Subcutaneous abdominal adipose tissue (tissue), 5 donors: Measurements from ENCODE around the gene APC.

ENCODE experiments used
- H3K27ac ChIP-seq: one replicate; pipeline ENCODE4 v1.7.0; 2013; ENCODE audit warnings: low read depth, mild to moderate bottlenecking, inconsistent platforms, low read length, moderate library complexity
- H3K27me3 ChIP-seq, 5 donors: one replicate each; pipeline ENCODE4 v1.7.0; 2013; ENCODE audit warnings: low read length in 5 of 5, inconsistent platforms in 1 of 5; ENCODE audit not compliant: control insufficient read depth in 5 of 5, insufficient read depth in 4 of 5
- H3K36me3 ChIP-seq, 5 donors: one replicate each; pipeline ENCODE4 v1.7.0; 2013; ENCODE audit warnings: low read length in 5 of 5; ENCODE audit not compliant: control insufficient read depth in 5 of 5, insufficient read depth in 5 of 5
- H3K4me1 ChIP-seq, 5 donors: one replicate each; pipeline ENCODE4 v1.7.0; 2013; ENCODE audit warnings: low read length in 5 of 5, mild to moderate bottlenecking in 3 of 5, moderate library complexity in 1 of 5; ENCODE audit not compliant: control insufficient read depth in 5 of 5, insufficient read depth in 5 of 5
- H3K4me3 ChIP-seq, 5 donors: one replicate each; pipeline ENCODE4 v1.7.0; 2013; ENCODE audit warnings: low read length in 5 of 5, low read depth in 1 of 5
- H3K9ac ChIP-seq, 5 donors: one replicate each; pipeline ENCODE4 v1.7.0; 2013; ENCODE audit warnings: low read length in 5 of 5, mild to moderate bottlenecking in 4 of 5, moderate library complexity in 3 of 5
- H3K9me3 ChIP-seq, 5 donors: one replicate each; pipeline ENCODE4 v1.7.0; 2013; ENCODE audit warnings: low read length in 5 of 5; ENCODE audit not compliant: control insufficient read depth in 5 of 5
- donor health status: healthy.
- donor health status: healthy.
- donor health status: healthy.
- donor health status: healthy.
- donor health status: healthy.

Gene APC

GRCh38 chr5:112737070-112737462 lies 619 bp upstream of the APC start:
- H3K36me3 ChIP-seq, result no peaks in the 10 kb centered on the region
- peaks cover 0 to 20% (median 17%) of the 10 kb centered on the region in 5 donors for H3K4me1 ChIP-seq
- peak overlapping the region; percentile 76 for H3K27ac ChIP-seq
- peak overlapping the region; percentile 71 to 90 (median 84) for H3K9ac ChIP-seq
- H3K27me3 ChIP-seq, result no peaks in the 10 kb centered on the region
- no peaks in the 10 kb centered on the region for H3K9me3 ChIP-seq
- peak overlapping the region; percentile 81 to 97 (median 85) for H3K4me3 ChIP-seq

- H3K27ac ChIP-seq, result peak overlapping the region; percentile 76
- H3K4me3 ChIP-seq, result peak overlapping the region; percentile 74 to 97 (median 85)
- peak overlapping the region; percentile 12 to 90 (median 74) for H3K9ac ChIP-seq
- H3K27me3 ChIP-seq, result no peaks in the 10 kb centered on the region
- peaks cover 0 to 20% (median 17%) of the 10 kb centered on the region in 5 donors for H3K4me1 ChIP-seq
- no peaks in the 10 kb centered on the region for H3K9me3 ChIP-seq
- no peaks in the 10 kb centered on the region for H3K36me3 ChIP-seq
These were observed 491 bp downstream of the APC start for GRCh38 chr5:112738191-112738560.

- no peaks in the 10 kb centered on the region for H3K27me3 ChIP-seq
- H3K9me3 ChIP-seq, result no peaks in the 10 kb centered on the region
- H3K4me1 ChIP-seq, result peaks cover 0 to 16% (median 12%) of the 10 kb centered on the region in 5 donors
- no peak overlapping the region for H3K9ac ChIP-seq
- H3K36me3 ChIP-seq, result no peaks in the 10 kb centered on the region
- H3K27ac ChIP-seq, result no peak overlapping the region
- no peak overlapping the region for H3K4me3 ChIP-seq
These were observed 4.7 kb downstream of the APC start for GRCh38 chr5:112742424-112742823.

- no peaks in the 10 kb centered on the region for H3K27me3 ChIP-seq
- H3K36me3 ChIP-seq, result no peaks in the 10 kb centered on the region
- H3K9me3 ChIP-seq, result no peaks in the 10 kb centered on the region
- H3K9ac ChIP-seq, result no peak overlapping the region
- H3K4me3 ChIP-seq, result no peak overlapping the region
- no peak overlapping the region for H3K27ac ChIP-seq
- peaks cover 0 to 7% (median under 1%) of the 10 kb centered on the region in 5 donors for H3K4me1 ChIP-seq
These were observed 5.9 kb downstream of the APC start for GRCh38 chr5:112743631-112744030.

- no peak overlapping the region for H3K4me3 ChIP-seq
- peaks cover 0 to 4% (median 0%) of the 10 kb centered on the region in 5 donors for H3K36me3 ChIP-seq
- H3K9ac ChIP-seq, result no peak overlapping the region
- H3K27me3 ChIP-seq, result no peaks in the 10 kb centered on the region
- H3K9me3 ChIP-seq, result no peaks in the 10 kb centered on the region
- H3K27ac ChIP-seq, result no peak overlapping the region
- H3K4me1 ChIP-seq, result peaks cover 0 to 3% (median 2%) of the 10 kb centered on the region in 5 donors
These were observed 14.7 kb downstream of the APC start for GRCh38 chr5:112752335-112752734.

GRCh38 chr5:112755703-112756102 lies 18.0 kb downstream of the APC start:
- Histone ChIP-seq H3K36me3 (peaks cover 0 to 11% (median 7%) of the 10 kb centered on the region in 5 donors), H3K4me3 (no peak overlapping the region), H3K27me3 (no peaks in the 10 kb centered on the region), H3K9ac (peak overlapping the region in 1 of 5 donors; percentile 16), H3K4me1 (peaks cover 0 to 6% (median 4%) of the 10 kb centered on the region in 5 donors), H3K9me3 (no peaks in the 10 kb centered on the region), H3K27ac (no peak overlapping the region)

GRCh38 chr5:112757468-112758208 lies 20.0 kb downstream of the APC start:
- H3K4me3 ChIP-seq, result peak overlapping the region in 2 of 5 donors; percentile 23 to 29
- H3K36me3 ChIP-seq, result peaks cover 0 to 14% (median 8%) of the 10 kb centered on the region in 5 donors
- H3K27ac ChIP-seq, result no peak overlapping the region
- peaks cover 0 to 6% (median 4%) of the 10 kb centered on the region in 5 donors for H3K4me1 ChIP-seq
- H3K9me3 ChIP-seq, result no peaks in the 10 kb centered on the region
- no peaks in the 10 kb centered on the region for H3K27me3 ChIP-seq
- peak overlapping the region in 3 of 5 donors; percentile 11 to 56 (median 28) for H3K9ac ChIP-seq

GRCh38 chr5:112758676-112759075 lies 21.0 kb downstream of the APC start:
- Histone ChIP-seq H3K9ac (no peak overlapping the region), H3K27me3 (no peaks in the 10 kb centered on the region), H3K9me3 (no peaks in the 10 kb centered on the region), H3K36me3 (peaks cover 0 to 14% (median 9%) of the 10 kb centered on the region in 5 donors), H3K4me3 (no peak overlapping the region), H3K27ac (no peak overlapping the region), H3K4me1 (peaks cover 0 to 6% (median 4%) of the 10 kb centered on the region in 5 donors)

- H3K4me1 ChIP-seq, result peaks cover 0 to 3% (median 3%) of the 10 kb centered on the region in 5 donors
- H3K4me3 ChIP-seq, result no peak overlapping the region
- peaks cover 3 to 17% (median 10%) of the 10 kb centered on the region in 5 donors for H3K36me3 ChIP-seq
- no peak overlapping the region for H3K27ac ChIP-seq
- no peak overlapping the region for H3K9ac ChIP-seq
- H3K27me3 ChIP-seq, result no peaks in the 10 kb centered on the region
- no peaks in the 10 kb centered on the region for H3K9me3 ChIP-seq
These were observed 24.6 kb downstream of the APC start for GRCh38 chr5:112762113-112762810.

- no peaks in the 10 kb centered on the region for H3K4me1 ChIP-seq
These were observed 25.5 kb downstream of the APC start for GRCh38 chr5:112763165-112763564.

More at GRCh38 chr5:112763165-112763564, 25.5 kb downstream of the APC start:
- H3K9ac ChIP-seq, result no peak overlapping the region
- no peak overlapping the region for H3K27ac ChIP-seq
- no peak overlapping the region for H3K4me3 ChIP-seq
- peaks cover 9 to 26% (median 10%) of the 10 kb centered on the region in 5 donors for H3K36me3 ChIP-seq
- H3K9me3 ChIP-seq, result no peaks in the 10 kb centered on the region
- no peaks in the 10 kb centered on the region for H3K27me3 ChIP-seq
